Kidney (tissue), 14 donors: ENCODE data around the gene RNF126. TPM values are rescaled to one million over a fixed set of nuclear protein-coding genes. Genes with fewer than 3 reads are reported as not detected.

Experiments used
- DNase-seq, 5 donors: peaks; one replicate each; pipeline ENCODE4 v3.0.0-alpha.2; 2013 to 2020
- FAIRE-seq: peaks from 2 replicates; lab custom pipeline; 2012; peaks lifted over from hg19 to GRCh38; lab: Jason Lieb, UNC
- H3K27ac ChIP-seq, 2 donors: one replicate each; pipeline ENCODE4 v1.7.0; 2013; ENCODE audit warnings: low read depth in 2 of 2, low read length in 2 of 2, inconsistent platforms in 1 of 2
- H3K27me3 ChIP-seq: one replicate; pipeline ENCODE4 v1.7.1; 2013; ENCODE audit warnings: low read length, inconsistent platforms; ENCODE audit not compliant: control insufficient read depth, insufficient read depth
- H3K36me3 ChIP-seq, 3 donors: one replicate each; pipeline versions ENCODE4 v1.7.0 to v1.7.1; 2013; ENCODE audit warnings: low read length in 3 of 3, control low read depth in 1 of 3, inconsistent platforms in 1 of 3; ENCODE audit not compliant: insufficient read depth in 3 of 3, control insufficient read depth in 2 of 3
- H3K4me1 ChIP-seq, 3 donors: one replicate each; pipeline versions ENCODE4 v1.7.0 to v1.7.1; 2013; ENCODE audit warnings: low read length in 3 of 3, inconsistent platforms in 1 of 3, low read depth in 1 of 3; ENCODE audit not compliant: control insufficient read depth in 2 of 3, insufficient read depth in 2 of 3
- H3K4me3 ChIP-seq, 3 donors: one replicate each; pipeline versions ENCODE4 v1.7.0 to v1.8.1; 2013; ENCODE audit warnings: low read length in 3 of 3, control low read depth in 1 of 3, inconsistent platforms in 1 of 3
- H3K9ac ChIP-seq, 3 donors: one replicate each; pipeline versions ENCODE4 v1.7.0 to v1.7.1; 2013; ENCODE audit warnings: low read length in 3 of 3, control low read depth in 1 of 3, inconsistent platforms in 1 of 3
- H3K9me3 ChIP-seq, 3 donors: one replicate each; pipeline versions ENCODE4 v1.7.0 to v1.7.1; 2013; ENCODE audit warnings: low read length in 3 of 3, control low read depth in 1 of 3, inconsistent platforms in 1 of 3; ENCODE audit not compliant: control insufficient read depth in 2 of 3, insufficient read depth in 1 of 3
- CTCF ChIP-seq: IDR thresholded peaks from 3 replicates; pipeline ENCODE4 v1.5.1; 2012; ENCODE audit warnings: mild to moderate bottlenecking, moderate library complexity, borderline replicate concordance; ENCODE audit not compliant: insufficient read depth; ENCODE audit errors: extremely low read depth
- intact Hi-C: fragments of 100-400 bp; cut with DNase I; formaldehyde crosslinking; loops from one replicate; pipeline ENCODE4 v1.11.1; 2022
- polyA plus RNA-seq: library from polyadenylated mRNA; stranded (reverse); fragments of 350-450 nt; fragmentation: Illumina TruSeq; extraction: RNeasy Lipid Tissue Mini Kit (QIAGEN cat#74804); gene quantifications from one replicate; pipeline ENCODE4 v1.2.3, GENCODE V29; 2014; ENCODE audit warnings: low read depth, low replicate concordance; ENCODE audit not compliant: insufficient read depth
- total RNA-seq: library from RNA; stranded (reverse); fragmentation: NEBNext Ultra II Directional; extraction: Animal tissue kit (Norgen Biotek cat#: 25700); gene quantifications from one replicate; pipeline ENCODE4 v1.2.1, GENCODE V29; 2021
- donor health status: control.
- donor health status: control.
- donor health status: control.
- donor health status: control.
- donor health status: control.
- donor health status: DM: yes; HTN: yes; CAD: no.
- donor health status: Normal renal cell carcinoma (clear cell type).

Gene RNF126
- total and polyA plus RNA-seq, 2 donors from 2014 or later = 33.3 to 38.0 TPM

GRCh38 chr19:660793-661426 is 2.1 kb downstream of the RNF126 start:
- no peak for DNase-seq
- Histone ChIP-seq H3K27me3 (no peaks in the 10 kb centered on the region), H3K4me3 (peak overlapping the region in 2 of 3 donors; percentile 43 to 75), H3K4me1 (peaks cover 0 to 48% (median 10%) of the 10 kb centered on the region in 3 donors), H3K9me3 (no peaks in the 10 kb centered on the region), H3K9ac (peak overlapping the region in 2 of 3 donors; percentile 20 to 78), H3K36me3 (no peaks in the 10 kb centered on the region), H3K27ac (peak overlapping the region; percentile 42 to 74)
- no peak for FAIRE-seq
- TF ChIP-seq CTCF = no peak
- intact Hi-C loops = no loop called here

GRCh38 chr19:658916-659839 is 3.8 kb downstream of the RNF126 start:
- Histone ChIP-seq H3K27me3 (no peaks in the 10 kb centered on the region), H3K4me1 (peaks cover 0 to 40% (median 7%) of the 10 kb centered on the region in 3 donors), H3K4me3 (no peak overlapping the region), H3K27ac (peak overlapping the region in 1 of 2 donors; percentile 36), H3K9me3 (no peaks in the 10 kb centered on the region), H3K36me3 (no peaks in the 10 kb centered on the region), H3K9ac (no peak overlapping the region)
- no peak for TF ChIP-seq CTCF
- FAIRE-seq (no peak), DNase-seq (no peak)
- intact Hi-C loops = no loop called here

- FAIRE-seq (no peak), DNase-seq (no peak)
- intact Hi-C loops = no loop called here
- TF ChIP-seq CTCF = no peak
- peaks cover 0 to 5% (median 0%) of the 10 kb centered on the region in 3 donors for H3K36me3 ChIP-seq
- H3K9me3 ChIP-seq = no peaks in the 10 kb centered on the region
- peaks cover 0 to 34% (median 5%) of the 10 kb centered on the region in 3 donors for H3K4me1 ChIP-seq
- H3K4me3 ChIP-seq = no peak overlapping the region
- no peak overlapping the region for H3K27ac ChIP-seq
- no peak overlapping the region for H3K9ac ChIP-seq
- H3K27me3 ChIP-seq = no peaks in the 10 kb centered on the region
Measured at GRCh38 chr19:658059-658839, 4.8 kb downstream of the RNF126 start.
